Fibroblast of pulmonary artery (primary cell): ENCODE measurements around the gene HOXA1.

Experiments used
- DNase-seq: peaks from one replicate; pipeline ENCODE4 v3.0.0-alpha.2; 2010; ENCODE audit warnings: low read depth
- H3K4me3 ChIP-seq: replicated peaks from 2 replicates; pipeline ENCODE4 v1.5.1; 2011; ENCODE audit warnings: low read depth, mild to moderate bottlenecking, control low read depth, low read length, moderate library complexity
- TF ChIP-seq, protein P1 (sequence below): IDR thresholded peaks from 2 replicates; pipeline ENCODE4 v1.5.1; 2011; ENCODE audit warnings: mild to moderate bottlenecking, control low read depth, low read length, inconsistent platforms; ENCODE audit errors: missing control alignments

The HOXA1 gene

DNA sequence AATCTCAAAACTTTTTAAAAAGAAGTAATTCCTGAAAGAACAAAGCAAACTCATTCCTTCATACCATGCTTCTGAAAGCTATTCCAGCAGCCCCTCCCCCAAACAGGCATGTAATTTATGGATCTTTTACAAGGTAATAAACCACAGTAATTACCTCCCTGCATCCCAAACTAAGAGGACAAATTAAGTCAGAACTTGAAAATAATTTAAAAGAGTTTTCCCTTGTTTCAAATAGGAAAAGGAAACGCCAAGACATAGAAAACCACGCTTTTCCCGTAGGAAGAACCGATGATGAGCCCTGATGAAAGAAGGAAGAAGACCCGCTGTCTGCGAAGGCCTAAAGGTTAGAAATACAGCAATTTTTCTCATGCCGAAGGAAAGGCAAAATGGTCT, 25.9 kb upstream of the HOXA1 start:
- no peak overlapping the region for H3K4me3 ChIP-seq
- TF ChIP-seq, protein P1, sequence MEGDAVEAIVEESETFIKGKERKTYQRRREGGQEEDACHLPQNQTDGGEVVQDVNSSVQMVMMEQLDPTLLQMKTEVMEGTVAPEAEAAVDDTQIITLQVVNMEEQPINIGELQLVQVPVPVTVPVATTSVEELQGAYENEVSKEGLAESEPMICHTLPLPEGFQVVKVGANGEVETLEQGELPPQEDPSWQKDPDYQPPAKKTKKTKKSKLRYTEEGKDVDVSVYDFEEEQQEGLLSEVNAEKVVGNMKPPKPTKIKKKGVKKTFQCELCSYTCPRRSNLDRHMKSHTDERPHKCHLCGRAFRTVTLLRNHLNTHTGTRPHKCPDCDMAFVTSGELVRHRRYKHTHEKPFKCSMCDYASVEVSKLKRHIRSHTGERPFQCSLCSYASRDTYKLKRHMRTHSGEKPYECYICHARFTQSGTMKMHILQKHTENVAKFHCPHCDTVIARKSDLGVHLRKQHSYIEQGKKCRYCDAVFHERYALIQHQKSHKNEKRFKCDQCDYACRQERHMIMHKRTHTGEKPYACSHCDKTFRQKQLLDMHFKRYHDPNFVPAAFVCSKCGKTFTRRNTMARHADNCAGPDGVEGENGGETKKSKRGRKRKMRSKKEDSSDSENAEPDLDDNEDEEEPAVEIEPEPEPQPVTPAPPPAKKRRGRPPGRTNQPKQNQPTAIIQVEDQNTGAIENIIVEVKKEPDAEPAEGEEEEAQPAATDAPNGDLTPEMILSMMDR = no peak
- DNase-seq = no peak

DNA sequence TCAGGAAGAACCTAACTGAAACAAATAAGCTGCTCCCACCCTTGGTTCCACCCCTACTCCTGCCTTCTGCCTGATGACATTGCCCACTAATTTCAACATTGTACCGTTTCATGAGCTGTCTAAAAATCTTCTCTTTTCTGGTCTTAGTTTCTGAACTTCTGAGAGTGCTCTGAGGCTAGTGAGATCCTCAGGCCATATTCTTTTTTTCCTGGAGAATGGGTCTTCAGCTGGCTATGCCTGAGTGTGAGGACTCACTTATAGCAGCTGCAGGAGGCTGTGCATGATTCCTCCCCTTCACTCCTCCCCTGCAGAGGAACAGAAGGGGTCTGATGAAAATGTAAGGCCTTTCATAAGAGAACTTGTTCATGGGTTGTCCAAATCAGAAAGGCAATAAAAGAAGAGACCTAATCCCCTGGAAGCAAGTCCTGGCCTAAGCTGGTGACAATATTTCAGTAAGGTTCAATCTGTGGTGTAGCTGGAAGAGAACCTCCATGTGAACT, 23.7 kb upstream of the HOXA1 start:
- H3K4me3 ChIP-seq = no peak overlapping the region
- TF ChIP-seq, protein P1 = no peak
- DNase-seq = no peak

DNA sequence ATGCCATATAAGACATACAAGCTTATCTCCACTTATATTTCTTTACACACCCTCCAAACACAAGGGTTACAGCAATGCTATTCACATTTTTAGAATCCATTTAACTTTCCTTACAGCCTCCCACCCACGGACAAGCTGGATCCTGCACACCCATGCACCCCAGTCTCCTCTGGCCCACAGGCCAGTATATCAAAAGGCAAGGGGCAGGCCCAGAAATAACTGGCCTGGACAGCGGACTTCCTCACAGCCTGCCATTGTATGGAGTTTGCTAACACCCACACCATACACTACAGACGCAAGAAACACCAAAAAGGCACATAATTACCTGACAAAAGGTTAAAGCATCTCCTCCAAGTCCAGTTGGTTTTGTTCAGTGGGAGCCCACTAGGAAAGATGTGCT, 22.8 kb upstream of the HOXA1 start:
- TF ChIP-seq, protein P1 = no peak
- H3K4me3 ChIP-seq = no peak overlapping the region
- no peak for DNase-seq

DNA sequence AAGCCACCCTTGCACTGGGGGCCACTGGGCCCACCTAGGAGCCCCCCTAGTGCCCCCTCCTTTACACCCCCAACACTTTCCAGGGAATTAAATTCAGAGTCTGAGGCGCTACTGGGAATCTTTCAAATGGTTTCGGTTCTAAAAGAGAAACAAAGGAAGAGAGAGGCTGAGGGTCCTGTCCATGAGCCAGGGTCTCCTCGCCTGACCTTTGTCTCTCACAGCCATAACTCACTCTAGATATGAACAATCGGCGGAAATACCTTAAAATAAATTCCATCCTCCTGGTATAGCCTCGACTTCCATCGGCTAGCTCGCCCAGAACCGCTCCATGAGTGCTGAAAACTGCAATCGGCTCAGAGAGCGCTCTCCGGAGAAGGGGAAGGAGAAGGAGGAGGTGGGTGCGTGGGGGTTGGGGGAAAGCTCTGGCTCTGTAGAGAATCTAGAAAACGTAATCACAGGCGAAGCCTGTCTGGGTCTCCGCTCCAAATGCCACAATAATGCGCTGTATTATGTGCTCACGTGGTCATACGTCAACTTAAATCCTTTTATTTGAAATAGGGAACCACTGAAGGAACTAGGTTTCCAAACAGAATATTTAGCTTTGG, 22.2 kb upstream of the HOXA1 start:
- TF ChIP-seq, protein P1 = no peak
- DNase-seq = peak; percentile 47
- peak overlapping the region; percentile 41 for H3K4me3 ChIP-seq

DNA sequence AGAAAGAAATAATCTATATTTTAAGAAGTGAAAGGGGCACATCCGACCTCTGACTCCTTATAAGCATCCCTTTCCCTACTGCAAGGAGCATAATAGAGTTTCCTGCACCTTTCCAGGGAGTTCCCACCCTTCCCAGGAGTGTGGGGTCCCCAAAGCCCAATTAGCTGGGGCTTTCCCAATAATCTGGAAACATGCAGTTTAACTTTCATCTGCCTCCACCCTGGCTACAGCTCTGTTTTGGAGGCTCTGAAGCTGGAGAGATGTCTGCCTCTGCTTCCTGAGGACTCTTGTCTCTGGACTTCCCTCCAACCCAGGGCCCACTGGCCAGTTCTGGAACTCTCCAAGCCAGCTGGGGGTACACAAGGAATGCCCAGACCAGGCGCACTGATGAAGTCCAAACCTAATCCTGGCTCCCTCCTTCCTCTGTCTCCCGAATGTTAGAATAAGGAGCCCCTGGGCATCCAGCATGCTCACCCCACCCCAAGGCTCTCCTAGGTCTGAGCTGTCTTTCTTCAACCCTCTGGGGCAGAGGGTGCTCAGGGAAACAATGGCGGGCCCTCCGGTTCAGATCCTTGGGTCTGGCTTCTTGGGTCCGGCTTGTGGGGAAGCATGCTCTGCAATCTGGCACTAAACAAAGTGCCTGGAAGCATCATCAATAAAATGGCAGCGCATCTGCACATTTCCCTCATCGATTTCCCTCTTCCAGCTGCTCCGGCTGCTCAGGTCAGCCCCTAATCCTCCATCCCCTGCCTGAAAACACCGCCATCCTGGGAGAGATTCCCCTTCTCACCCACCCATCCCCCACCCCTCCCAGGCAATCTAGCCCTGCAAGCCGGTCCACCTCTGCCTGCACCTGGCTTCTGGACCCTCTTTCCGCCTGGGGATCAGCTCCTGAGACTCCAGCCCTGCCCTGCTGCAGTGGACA, 21.4 kb upstream of the HOXA1 start:
- TF ChIP-seq, protein P1 = no peak
- H3K4me3 ChIP-seq = peak overlapping the region; percentile 41
- no peak for DNase-seq

DNA sequence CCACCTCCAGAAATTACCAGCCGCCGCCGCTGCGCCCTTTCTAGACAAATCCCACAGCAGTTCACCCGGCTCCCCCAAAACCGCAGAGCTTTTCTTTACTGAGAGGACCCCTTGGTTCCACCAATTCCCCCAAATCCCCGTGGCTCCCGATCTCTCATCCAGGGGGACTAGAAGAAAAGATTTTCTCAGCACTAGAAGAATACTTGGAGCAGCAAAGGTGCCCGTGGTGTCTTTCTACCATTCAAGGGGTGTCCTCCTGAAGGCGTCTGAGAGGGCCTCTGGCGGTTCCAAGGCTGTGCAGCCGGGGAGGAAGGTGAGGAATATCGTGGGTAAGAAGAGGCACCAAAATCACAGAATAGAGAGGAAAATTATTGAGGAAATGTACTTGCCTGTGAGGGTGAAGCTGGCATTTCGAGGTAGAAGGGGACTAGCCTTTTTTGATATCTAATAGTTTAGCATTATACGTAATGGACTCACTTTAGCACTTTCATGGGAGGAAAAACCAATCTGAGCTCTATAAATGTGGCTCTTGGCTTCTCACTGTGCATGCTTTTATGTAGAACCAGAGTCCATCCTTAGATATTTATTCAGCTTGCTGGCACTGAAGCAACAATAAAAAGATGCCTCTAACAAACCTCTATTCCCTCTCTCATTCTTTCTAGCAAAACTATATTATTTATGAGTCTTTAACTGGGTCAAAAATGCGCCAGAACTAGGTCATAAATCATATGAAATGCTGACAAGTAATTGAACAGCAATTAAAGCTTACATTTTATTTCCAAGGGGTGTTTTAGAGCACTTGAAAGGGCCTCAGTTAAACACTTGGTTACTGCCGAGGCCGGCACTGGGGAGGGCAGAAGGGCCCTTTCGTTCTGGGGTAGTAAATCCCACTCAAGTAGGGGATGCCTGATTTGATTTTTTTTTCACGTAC, 20.5 kb upstream of the HOXA1 start:
- peak overlapping the region; percentile 41 for H3K4me3 ChIP-seq
- no peak for DNase-seq
- TF ChIP-seq, protein P1 = no peak
